ENCODE results near the gene ZNF44.
"Not testable (repeated sequence)": the region's sequence is repeated elsewhere in the genome, so short reads cannot be mapped to it uniquely, and the experiment has no call there.

The ZNF44 gene

GRCh38 chr19:12294249-12295158 lies at the start of gene ZNF44:
ZNF44 (minus strand) TSS chr19:12294883; CDS start chr19:12294694, 189 bp downstream.
- DNase-seq, result peak; percentile 34 to 82

GRCh38 chr19:12333162-12334159 lies 38.8 kb upstream of the ZNF44 start, which contains the start of gene ZNF563:
ZNF563 (minus strand) TSS chr19:12333633; CDS start chr19:12333482, 151 bp downstream.
- DNase-seq, result peak; percentile 41 to 66

GRCh38 chr19:12331211-12331941 lies 36.7 kb upstream of the ZNF44 start:
- DNase-seq, result no peak

GRCh38 chr19:12330340-12330739 lies 35.7 kb upstream of the ZNF44 start:
- DNase-seq, result no peak

- no peak for DNase-seq
These were observed 31.0 kb upstream of the ZNF44 start for GRCh38 chr19:12325690-12326089.

GRCh38 chr19:12318782-12319413 lies 24.2 kb upstream of the ZNF44 start:
- DNase-seq, result no peak

- no peak for DNase-seq
These were observed 19.9 kb upstream of the ZNF44 start for GRCh38 chr19:12314553-12314952.

- DNase-seq, result not testable (repeated sequence)
These were observed 14.2 kb upstream of the ZNF44 start for GRCh38 chr19:12308891-12309290.

GRCh38 chr19:12295191-12295590 lies 508 bp upstream of the ZNF44 start:
- DNase-seq, result no peak

- DNase-seq, result no peak
These were observed 870 bp downstream of the ZNF44 start for GRCh38 chr19:12293777-12294248.

- no peak for DNase-seq
These were observed 5.0 kb downstream of the ZNF44 start for GRCh38 chr19:12289790-12290065.

GRCh38 chr19:12287958-12288500 lies 6.7 kb downstream of the ZNF44 start:
- no peak for DNase-seq

- no peak for DNase-seq
These were observed 10.1 kb downstream of the ZNF44 start for GRCh38 chr19:12284631-12285030.

GRCh38 chr19:12284226-12284625 lies 10.5 kb downstream of the ZNF44 start:
- DNase-seq, result no peak

- no peak for DNase-seq
These were observed 16.0 kb downstream of the ZNF44 start for GRCh38 chr19:12278713-12279112.

- DNase-seq, result no peak
These were observed 21.4 kb downstream of the ZNF44 start for GRCh38 chr19:12272980-12273901.

GRCh38 chr19:12272386-12272785 lies 22.3 kb downstream of the ZNF44 start:
- no peak for DNase-seq

- no peak for DNase-seq
These were observed 23.8 kb downstream of the ZNF44 start for GRCh38 chr19:12270854-12271253.

GRCh38 chr19:12265921-12266704 lies 28.6 kb downstream of the ZNF44 start:
- no peak for DNase-seq

GRCh38 chr19:12261554-12261953 lies 33.1 kb downstream of the ZNF44 start:
- DNase-seq, result no peak

Measured in NCI-H446 (cell line).